ENCODE results near the gene KATNIP.

KATNIP gene

DNA sequence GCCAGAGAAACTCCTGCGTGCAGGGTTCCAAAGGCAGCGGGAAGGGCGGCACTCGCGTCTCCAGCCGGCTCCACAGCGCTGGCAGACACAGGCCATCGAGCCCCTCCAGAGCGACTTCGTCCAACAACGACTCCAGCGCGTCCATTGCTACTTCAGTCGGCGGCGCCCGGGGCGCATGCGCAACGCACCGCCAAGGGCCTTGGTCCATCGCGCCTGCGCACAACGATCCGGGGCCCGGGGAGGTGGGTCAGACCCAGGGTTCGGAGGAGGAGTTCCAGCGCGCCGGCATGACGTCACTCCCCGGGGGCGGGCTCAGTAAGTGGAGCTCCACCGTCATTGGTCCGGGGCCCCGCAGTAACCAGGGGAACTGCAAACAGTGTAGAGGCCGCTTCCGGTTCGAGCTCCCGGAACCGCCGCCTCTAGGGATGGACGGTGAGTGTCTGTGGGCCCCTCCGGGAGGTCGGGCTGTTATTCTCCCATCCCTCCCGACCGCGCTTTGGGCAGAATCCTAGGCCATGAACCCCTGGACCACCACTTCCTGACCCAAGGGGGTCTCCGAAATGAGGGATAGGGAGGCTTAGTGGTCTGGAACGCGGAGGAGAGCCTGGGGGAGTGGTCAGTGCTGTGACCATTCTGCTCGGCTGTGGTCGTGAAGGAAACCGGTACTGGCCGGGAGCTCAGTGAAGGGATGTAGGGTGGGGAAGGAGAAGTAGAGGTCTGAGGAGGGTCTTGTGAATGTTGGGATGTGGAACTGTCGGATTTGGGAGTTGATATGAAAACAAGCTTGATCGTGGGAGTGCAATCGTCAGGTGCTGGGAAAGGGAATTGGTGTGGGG lies at the start of gene KATNIP, which contains the start of gene GTF3C1:
TSS of gene KATNIP (plus strand) at position 399 of the 836 bp plus-strand sequence. CDS start at position 426, 27 bp downstream.
TSS of gene GTF3C1 (minus strand) at position 168 of the 836 bp plus-strand sequence. CDS start at position 145, 23 bp downstream.
- peak; percentile 97 to 98 for DNase-seq

GRCh38 chr16:27500801-27501200 lies 49.1 kb upstream of the KATNIP start:
- DNase-seq, result no peak

- DNase-seq, result no peak
These were observed 46.3 kb upstream of the KATNIP start for GRCh38 chr16:27503662-27504061.

GRCh38 chr16:27505297-27506236 lies 44.4 kb upstream of the KATNIP start:
- no peak for DNase-seq

- no peak for DNase-seq
These were observed 43.2 kb upstream of the KATNIP start for GRCh38 chr16:27506771-27507170.

GRCh38 chr16:27508476-27508875 lies 41.5 kb upstream of the KATNIP start:
- no peak for DNase-seq

- no peak for DNase-seq
These were observed 38.1 kb upstream of the KATNIP start for GRCh38 chr16:27511657-27512448.

GRCh38 chr16:27514806-27515205 lies 35.1 kb upstream of the KATNIP start:
- DNase-seq, result no peak

- no peak for DNase-seq
These were observed 34.0 kb upstream of the KATNIP start for GRCh38 chr16:27515874-27516353.

DNA sequence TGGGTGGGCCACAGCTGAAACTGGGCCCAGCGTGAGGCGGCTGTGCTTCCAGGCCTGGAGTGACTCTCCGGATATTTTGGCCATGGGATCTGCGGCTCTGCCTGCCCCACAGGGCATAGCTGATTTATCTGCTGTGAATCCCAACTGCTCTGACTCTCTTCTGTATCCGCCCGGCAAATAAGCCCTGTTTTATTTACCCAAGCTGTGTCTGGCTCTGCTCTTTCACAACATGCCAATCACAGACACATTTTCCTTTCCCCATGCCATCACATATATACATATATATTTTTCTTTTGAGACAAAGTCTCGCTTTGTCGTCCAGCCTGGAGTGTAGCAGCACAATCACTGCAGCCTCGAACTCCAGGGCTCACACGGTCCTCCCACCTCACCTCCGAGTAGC lies 33.6 kb upstream of the KATNIP start:
- DNase-seq, result no peak

DNA sequence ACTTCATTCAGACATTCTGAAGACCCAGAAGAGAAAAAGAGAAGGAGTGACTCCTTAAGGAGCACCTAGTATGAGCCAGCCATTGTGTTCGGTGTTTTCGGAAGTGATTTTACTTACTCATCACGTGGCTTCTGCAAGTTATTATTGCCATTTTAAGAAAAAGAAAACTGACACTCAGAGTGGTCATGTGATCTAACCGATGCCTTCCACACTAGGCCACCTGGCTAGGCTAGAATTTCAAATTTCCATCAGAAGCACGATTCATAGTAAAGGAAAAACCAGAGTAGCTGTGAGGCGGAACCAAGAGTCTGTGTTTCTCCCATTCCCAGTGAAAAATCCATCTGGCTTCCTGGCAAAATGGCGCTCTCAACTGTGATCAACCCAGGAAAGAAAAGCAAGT lies 32.3 kb upstream of the KATNIP start:
- DNase-seq, result no peak

DNA sequence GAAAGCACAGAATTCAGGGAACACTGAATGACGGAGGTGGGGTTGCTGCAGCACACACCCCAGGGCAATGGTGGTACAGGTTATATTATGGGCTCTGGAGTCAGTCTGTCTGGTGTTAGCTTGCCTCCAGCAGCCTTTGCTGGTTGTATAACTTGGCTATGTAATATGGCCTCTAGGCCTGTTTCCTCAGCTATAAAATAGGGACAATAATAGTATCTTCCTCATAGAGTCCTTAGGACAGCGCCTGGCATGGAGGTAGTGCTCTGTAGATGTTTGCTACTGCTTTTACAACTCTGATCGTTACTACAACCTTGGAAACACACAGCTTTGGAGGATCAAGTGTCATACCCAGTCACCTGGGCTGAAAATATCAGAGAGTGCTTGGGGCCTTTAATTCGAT lies 31.7 kb upstream of the KATNIP start:
- DNase-seq, result no peak

DNA sequence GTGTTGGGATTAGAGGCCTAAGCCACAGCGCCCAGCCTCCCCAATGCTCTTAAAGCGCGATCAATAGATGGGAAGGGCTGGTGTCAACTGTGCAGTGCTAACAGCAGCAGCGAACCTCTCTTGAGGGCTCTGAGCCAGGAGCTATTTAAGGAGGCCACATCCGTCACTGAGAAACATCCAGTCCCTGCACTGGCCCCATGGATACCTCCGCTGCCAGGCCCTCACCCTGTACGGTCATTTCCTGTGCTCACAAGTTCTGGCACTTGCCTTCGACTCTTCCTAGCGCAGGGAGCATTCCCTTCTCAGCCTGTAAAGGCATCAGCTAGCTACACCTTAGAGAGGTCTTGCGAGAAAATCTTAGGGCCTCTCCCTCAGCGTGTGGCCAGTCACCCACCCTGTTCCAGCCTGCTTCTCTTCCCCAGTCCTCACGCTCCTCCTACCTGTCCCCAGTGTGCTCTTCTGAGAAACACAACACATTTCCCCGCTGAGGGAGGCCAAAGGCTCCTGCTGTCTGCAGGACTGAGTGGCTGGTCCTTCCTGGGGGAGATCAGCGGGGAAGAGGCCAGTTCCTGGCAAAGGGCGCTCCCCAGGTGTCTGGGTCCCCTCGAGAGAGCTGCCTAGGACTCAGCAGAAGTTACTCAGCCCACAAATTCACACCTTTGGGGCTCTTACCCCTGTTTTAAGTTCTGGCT lies 28.8 kb upstream of the KATNIP start:
- no peak for DNase-seq

DNA sequence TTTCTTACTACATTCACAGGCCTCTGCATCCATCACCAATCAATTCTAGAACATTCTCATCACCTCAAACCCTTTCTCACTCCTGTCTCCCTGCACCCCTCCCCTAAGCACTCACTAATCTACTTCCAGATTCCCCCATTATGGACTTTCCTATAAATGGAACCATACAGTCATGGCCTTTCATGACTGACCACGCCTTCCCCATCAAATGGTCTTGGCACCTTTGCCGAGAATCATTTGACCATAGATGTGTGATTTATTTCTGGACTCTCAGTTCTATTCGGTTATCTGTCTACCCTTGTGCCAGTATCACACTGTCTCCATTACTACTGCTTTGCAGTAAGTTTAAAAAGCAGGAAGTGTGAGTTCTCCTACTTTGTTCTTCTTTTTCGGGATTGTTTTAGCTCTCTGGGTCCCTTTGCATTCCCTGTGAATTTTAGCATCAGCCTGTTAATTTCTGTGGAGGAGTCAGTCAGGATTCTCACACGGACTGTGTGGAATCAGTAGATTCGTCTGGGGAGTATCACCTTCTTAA lies 27.7 kb upstream of the KATNIP start:
- no peak for DNase-seq

GRCh38 chr16:27526180-27526579 lies 23.8 kb upstream of the KATNIP start:
- DNase-seq, result peak in 1 of 2 experiments; percentile 34

- no peak for DNase-seq
These were observed 21.6 kb upstream of the KATNIP start for GRCh38 chr16:27528294-27528693.

DNA sequence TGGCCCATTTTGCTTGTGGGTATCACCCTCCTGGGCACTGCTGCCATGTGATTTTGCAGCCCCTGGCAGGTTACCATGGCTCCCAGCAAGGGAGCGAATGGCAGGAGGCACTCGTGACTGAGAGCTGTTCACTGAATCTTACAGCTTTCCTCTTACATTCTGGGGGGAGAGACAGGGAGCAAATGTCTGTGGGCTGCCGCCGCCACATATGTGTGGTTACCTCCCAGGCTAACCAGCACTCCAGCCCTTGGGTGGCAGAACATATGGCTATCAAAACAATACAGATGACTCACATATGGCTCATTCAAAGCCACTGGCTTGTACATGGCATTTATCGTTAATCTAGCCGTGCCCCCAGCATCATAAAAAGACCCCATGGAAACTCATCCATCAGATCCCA lies 20.0 kb upstream of the KATNIP start:
- no peak for DNase-seq

DNA sequence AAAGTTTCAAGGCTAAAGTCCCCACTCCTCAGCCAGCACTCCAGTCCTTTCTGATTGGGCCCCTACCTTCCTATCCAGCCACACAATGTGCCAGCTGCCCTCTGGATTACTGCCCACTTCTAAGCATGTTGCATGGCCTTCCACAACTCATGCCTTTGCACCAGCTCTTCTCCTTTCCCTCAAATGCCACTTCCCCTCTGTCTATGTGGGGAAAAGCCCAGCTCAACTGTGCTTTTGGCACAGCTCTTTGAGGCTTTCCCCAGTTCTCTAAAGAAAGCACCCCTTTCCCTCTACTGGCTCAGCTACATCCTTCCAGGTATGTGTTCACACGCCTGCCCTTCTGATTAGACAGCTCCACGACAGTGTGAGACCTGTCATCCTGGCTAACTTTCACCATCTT lies 18.8 kb upstream of the KATNIP start:
- no peak for DNase-seq

GRCh38 chr16:27531826-27532800 lies 17.8 kb upstream of the KATNIP start:
- DNase-seq, result no peak

DNA sequence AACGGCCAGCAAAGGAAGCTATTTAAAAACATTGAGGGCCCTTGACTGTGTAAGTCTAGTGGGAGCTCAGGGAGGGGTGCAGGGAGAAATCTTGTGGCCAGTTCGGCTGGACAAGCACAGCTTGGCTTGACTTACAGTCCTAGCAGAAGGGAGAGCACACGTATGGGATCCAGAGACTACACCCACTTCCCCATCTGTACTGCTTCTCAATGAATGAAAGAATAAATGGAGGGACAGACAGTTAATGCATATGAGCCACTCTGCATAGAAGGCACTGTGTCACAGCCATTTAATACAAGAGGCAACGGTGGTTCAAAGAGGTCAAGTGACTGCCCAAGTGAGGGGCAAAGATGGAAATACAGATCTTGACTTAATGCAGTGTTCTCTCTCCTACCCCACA lies 15.7 kb upstream of the KATNIP start:
- DNase-seq, result no peak
